C4-2B (cell line): Measurements from ENCODE around the gene FGD5.

Experiments
- H3K27ac ChIP-seq: fragments of 450-650 bp; 2 replicates; pipeline ENCODE4 v1.5.1; 2017
- ZFX ChIP-seq: fragments of 450-650 bp; IDR thresholded peaks from 2 replicates; pipeline ENCODE4 v1.6.1; 2017
- TF ChIP-seq, protein P1 (sequence below): fragments of 450-650 bp; conservative IDR thresholded peaks from 2 replicates; pipeline ENCODE4 v1.5.1; 2017; ENCODE audit warnings: mild to moderate bottlenecking

The FGD5 gene

DNA sequence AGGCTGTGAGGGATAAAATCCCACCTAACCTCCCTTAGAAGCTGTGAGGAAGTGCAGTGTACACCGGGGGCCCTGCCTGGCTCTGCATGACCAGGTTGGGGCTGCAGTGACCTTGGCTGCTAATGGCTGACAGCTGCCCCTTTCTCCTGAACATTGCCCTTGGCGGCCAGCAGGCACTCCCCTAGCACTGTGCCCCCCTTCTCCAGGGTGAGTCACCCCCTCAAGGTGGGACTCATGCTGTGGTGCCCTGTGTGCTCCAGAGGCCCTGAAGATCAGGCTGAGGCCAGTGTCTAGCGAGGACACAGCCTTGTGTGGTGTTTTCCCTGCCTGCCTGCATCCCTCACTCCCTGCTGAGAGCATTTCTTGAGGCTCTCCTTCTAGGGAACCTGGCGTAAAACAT is 21.0 kb upstream of the FGD5 start:
- no peak for TF ChIP-seq ZFX
- TF ChIP-seq, protein P1, sequence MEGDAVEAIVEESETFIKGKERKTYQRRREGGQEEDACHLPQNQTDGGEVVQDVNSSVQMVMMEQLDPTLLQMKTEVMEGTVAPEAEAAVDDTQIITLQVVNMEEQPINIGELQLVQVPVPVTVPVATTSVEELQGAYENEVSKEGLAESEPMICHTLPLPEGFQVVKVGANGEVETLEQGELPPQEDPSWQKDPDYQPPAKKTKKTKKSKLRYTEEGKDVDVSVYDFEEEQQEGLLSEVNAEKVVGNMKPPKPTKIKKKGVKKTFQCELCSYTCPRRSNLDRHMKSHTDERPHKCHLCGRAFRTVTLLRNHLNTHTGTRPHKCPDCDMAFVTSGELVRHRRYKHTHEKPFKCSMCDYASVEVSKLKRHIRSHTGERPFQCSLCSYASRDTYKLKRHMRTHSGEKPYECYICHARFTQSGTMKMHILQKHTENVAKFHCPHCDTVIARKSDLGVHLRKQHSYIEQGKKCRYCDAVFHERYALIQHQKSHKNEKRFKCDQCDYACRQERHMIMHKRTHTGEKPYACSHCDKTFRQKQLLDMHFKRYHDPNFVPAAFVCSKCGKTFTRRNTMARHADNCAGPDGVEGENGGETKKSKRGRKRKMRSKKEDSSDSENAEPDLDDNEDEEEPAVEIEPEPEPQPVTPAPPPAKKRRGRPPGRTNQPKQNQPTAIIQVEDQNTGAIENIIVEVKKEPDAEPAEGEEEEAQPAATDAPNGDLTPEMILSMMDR, result no peak
- H3K27ac ChIP-seq, result no peak overlapping the region

DNA sequence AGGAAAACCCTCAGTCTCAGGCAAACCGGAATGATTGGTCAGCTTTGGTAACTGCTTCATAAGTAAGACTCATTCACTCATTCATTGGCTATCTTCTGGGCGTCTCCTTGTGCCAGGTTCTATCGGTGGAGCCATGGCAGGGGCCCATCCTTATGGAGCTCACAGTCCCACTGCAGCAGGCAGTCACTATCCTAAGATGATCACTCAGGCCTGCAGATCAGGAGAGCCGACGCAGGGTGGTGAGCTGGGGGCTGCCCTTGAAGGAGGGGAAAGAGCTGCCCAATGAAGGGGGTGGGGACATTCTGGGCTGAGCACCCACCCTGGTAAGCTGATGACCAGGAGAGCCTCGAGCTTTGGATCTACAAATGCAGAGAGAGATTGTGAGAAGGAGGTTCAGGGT is 20.5 kb upstream of the FGD5 start:
- no peak for TF ChIP-seq ZFX
- TF ChIP-seq, protein P1, result no peak
- H3K27ac ChIP-seq, result no peak overlapping the region

GRCh38 chr3:14799146-14799545 is 19.6 kb upstream of the FGD5 start:
- TF ChIP-seq, protein P1, result no peak
- no peak for TF ChIP-seq ZFX

DNA sequence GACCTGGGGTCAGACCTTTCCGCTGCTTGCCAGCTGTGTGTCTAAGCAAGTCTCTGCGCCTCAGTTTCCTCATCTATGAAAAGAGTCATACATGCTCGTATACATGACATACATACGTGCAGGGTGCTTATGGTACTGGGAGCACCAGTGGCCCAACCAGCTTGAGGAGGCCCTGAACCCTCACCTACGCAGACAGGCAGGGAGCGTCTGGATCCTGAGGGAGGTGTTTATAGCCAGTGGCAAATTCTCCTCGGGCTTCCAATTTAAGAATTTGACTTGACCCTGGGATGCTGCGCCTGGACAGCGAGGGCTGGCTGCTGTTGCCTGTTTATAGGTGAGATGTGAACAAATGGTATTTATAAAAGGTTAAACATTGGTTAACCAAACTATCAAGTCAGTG is 17.7 kb upstream of the FGD5 start:
- no peak for TF ChIP-seq ZFX
- TF ChIP-seq, protein P1, result no peak

More at GRCh38 chr3:14799146-14799545, 19.6 kb upstream of the FGD5 start:
- no peak overlapping the region for H3K27ac ChIP-seq

GRCh38 chr3:14801668-14802380 is 16.9 kb upstream of the FGD5 start:
- H3K27ac ChIP-seq, result no peak overlapping the region
- TF ChIP-seq ZFX, result no peak

More for the DNA sequence above, 17.7 kb upstream of the FGD5 start:
- no peak overlapping the region for H3K27ac ChIP-seq

DNA sequence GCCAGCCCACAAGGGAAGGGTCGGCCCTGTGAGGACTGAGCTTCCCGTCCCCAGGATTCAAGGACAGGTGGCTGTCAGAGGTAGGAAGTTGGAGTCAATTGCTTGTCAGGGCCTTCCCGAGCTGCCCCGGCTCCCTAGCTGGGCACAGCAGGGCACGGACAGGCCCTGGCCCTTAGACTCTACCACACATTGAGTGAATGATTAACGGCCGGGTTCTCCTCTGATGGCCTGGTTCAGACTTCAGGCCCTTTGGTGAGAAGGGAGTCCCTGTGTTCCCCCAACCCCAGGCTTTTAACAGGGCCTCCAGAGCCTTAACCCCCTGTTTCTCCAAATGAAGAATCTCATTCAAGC is 16.4 kb upstream of the FGD5 start:
- no peak for TF ChIP-seq ZFX
- TF ChIP-seq, protein P1, result no peak
- H3K27ac ChIP-seq, result no peak overlapping the region

DNA sequence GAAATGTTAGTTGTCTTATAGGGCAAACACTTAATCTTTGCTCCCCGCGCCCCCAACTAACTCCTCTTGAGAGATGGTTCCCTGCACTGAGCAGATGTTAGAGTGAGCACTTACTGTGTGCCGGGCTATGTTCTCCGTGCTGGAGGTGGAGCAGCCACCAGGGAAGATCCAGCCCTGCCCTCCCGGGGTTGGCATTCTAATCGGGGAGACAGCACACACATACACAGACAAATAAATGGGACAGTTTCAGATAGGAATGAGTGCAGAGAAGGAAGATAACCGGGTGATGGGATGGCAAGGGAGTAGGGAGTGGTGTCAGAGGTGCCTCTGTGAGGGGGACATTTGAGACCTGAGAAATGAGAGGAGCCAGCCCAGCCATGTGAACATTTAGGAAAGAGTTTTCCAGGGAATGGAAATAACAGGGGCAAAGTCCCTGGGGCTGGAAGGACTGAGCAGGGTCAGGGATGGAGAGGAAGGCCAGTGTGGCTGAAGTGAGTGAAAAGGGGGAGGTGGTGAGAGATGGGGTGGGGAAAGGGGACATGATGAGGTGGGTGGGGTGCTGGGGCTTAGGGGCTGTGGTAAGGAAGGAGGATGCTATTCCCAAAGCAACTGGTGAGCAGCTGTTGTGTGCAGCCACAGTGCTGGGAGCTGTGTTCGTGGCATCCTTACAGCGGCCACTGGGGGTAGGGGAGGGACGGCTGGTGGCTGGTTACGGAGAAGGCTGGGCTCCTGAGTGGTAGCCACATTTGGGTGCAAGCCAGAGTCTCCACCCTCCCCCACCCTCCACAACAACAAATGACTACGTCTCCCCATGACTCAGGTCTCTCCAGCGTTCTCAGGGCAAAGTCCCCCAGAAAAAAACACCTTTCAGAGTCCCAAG is 15.4 kb upstream of the FGD5 start:
- H3K27ac ChIP-seq, result no peak overlapping the region
- no peak for TF ChIP-seq ZFX
- TF ChIP-seq, protein P1, result no peak
